ENCODE results near the gene PANK1.

Gene PANK1

DNA sequence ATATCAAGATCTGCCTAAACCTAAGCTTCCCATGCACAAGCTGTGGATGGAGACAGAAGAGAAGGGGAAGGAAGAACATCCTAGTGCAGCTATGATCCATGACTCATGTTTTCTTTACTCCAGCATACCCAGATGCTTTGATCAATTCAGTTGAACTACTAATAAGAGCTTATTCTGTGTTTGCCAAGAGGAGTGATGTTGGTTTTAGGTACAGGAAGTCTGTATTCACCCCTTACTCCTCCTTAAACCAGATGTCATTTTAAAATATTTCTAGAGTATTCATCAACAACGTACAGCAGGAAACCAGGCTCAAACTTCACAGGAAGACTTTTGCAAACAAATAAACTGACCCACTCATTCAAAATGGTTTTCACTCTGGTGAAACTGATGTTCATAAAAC, 29.2 kb downstream of the PANK1 start:
- DNase-seq: no peak

GRCh38 chr10:89615112-89615511, 29.9 kb downstream of the PANK1 start:
- no peak for DNase-seq

GRCh38 chr10:89613582-89613981, 31.5 kb downstream of the PANK1 start:
- DNase-seq: no peak

DNA sequence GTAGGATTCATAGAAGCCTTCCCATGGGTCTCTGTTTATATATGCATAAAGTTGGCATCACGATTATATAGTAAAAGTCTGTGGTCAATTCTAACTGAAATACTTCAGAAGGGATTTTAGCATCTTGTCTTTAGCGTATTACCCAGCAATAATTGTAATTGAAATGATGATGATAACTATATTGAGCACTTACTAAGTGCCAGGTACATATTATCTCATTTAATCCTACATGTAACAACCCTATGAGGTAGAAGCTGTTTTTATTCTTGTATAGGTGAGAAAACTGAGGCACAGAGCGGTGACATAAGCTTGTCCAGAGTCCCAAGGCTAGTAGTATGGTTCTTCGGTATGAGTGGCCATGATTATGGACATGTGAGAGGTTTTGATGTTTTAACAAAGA, 33.8 kb downstream of the PANK1 start:
- DNase-seq: no peak

- no peak for DNase-seq
Measured at GRCh38 chr10:89609833-89610346, 35.2 kb downstream of the PANK1 start.

DNA sequence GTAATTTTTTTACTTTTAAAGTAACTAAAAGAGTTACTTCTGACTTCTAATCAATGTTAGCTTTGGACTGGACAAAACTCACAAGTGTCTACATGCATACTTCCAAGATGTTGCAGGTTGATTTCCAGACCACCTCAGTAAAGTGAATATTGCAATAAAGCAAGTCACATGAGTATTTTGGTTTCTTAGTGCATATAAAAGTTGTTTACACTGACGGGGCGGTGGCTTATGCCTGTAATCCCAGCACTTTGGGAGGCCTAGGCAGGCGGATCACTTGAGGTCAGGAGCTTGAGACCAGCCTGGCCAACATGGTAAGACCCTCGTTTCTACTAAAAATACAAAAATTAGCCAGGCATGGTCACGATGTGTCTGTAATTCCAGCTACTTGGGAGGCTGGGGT, 40.8 kb downstream of the PANK1 start:
- no peak for DNase-seq

- no peak for DNase-seq
Measured at GRCh38 chr10:89602919-89603318, 42.1 kb downstream of the PANK1 start.

DNA sequence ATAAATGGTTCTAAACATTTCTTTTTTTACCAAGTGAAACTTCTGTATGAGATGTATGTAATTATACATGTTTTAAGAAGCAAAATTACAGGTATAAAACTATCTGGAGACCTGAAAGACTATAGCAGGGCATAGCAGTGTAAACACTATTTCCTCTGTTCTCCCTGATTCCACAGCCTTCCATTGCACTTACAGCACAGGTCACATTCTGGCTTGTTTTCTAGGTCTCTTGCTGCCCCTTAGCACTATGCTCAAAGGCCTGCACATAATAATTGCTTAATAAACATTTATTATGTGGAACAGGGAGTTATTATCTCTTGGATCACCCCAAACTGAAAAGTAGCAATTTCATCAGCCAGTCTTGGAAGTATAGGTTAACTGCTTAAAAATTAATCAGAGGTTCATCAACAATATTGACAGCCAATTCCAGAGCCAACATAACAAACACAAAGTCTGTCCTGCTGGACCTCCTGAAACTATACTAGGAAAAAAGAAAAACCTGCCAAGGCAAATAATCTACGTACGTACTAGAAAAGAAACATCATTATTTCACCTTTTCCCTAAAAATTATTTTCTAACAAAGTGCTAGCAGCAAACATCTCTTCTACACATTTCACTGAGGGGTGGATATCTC, 43.2 kb downstream of the PANK1 start:
- DNase-seq: no peak

DNA sequence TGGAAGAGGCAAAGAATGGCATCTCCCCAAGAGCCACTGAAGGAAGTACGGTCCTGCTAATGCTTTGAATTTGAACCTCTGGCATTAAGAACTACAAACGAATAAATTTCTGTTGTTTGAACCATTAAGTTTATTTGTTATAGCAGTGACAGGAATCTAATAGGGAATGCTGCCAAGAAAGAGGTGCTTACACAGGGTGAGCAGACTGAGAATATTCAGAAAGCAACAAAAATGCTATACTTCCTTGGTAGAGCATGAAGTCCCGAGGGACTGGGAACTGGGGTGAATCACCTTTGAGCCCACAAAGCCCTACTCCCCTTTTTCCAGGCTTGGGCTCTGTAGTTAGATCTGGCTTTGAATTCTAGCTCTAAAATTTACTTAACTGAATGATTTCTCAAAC, 45.0 kb downstream of the PANK1 start:
- no peak for DNase-seq

GRCh38 chr10:89593043-89593442, 52.0 kb downstream of the PANK1 start:
- DNase-seq: no peak

DNA sequence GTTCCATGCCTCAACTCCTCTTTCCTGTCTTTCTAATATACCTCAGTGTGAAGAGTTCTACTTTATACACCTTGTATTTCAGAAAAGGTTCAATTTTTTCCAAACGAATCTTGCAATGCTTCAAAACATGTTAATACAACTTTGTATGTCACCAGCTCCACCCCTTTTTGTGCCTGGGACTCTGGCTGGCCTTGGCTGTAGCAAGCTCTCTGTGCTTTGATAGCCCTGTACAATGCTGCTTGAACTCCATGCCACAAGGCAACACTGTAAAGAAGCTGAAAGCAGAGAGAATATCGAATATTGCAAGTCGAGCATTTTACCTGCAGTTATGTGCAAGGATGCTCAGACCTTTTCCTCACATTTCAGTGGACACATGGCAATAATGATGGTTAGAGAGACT, 52.5 kb downstream of the PANK1 start:
- DNase-seq: no peak

DNA sequence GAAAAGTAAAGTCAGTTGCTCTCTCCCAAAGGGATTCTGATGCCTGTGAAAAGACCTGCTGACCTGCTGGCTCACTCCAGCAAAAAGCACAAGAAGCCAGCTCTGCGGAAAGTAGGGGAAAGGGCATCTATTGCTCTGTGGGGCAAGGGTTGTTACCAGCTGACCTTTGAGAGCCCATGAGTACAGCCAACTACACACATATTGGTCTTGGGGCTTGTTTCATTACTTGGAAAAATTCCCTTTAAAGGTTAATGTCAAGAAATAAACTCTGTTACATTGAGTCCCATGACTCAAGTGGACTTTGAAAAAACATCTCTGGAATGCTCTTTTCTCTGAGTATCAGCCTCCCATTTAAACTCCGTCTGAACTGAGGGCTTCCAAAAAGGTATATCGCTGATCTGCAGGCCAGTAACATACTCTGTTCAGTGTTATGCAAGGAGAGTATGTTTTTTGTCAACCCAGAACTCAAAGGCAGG, 53.2 kb downstream of the PANK1 start:
- DNase-seq: no peak

DNA sequence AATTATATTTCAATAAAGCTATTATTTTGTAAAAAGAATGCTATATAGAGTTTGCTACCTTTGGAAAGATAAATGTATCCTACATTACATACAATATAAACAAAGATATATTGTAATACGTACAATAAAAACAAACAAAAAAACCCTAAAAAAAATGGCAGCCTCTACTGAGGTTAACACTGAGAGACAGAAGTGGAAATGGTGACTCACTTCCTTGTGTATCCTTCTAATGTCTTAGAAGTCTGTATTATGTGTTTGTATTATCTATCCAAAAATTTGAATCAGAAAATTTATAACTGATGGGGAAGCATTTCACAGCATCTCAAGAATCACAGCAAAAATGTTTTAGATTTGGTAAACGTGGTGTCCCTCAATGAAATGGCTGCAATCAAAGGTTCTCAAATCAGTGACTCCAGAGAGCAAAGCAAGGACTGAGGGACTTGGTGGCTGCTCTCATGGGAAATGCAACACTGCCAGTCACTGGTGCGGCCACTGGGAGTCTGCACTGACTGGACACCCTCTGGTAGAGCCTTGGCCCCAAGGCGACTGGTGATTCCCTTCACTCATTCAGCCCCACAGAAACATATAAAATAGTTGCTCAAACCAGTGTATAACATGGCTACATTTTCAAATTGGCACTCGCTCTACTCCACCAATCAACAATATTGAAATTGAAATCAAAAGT, 53.8 kb downstream of the PANK1 start:
- no peak for DNase-seq

- DNase-seq: no peak
Measured at GRCh38 chr10:89590326-89590725, 54.7 kb downstream of the PANK1 start.

DNA sequence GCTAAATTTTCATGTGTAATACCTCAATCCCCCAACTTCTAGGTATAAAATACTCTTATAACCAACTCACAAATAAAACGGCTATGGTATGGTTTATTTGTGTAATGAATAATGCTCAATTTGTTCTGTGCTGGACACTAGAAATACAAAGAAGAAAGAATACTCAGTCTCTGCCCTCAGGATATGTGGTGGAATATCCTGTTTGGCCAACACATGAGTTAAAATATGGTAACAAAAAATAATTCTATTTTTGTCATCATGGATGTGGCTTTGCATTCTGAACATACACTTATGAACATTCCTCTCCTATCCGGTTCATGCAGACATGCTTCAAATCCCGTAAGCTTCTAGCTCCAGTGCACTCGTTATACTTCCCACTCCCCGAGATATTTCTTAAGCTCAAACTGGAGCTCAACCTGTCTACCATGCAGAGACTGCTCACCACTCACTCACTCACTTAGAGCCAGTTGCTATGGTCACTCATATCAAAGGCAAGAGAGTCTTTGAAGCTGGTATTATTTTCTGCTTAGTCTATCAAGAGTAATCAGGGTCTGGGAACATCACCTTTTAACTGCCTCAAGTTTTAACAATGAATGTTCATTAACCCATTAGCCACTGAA, 55.8 kb downstream of the PANK1 start:
- no peak for DNase-seq

- no peak for DNase-seq
Measured at GRCh38 chr10:89588671-89589070, 56.4 kb downstream of the PANK1 start.

- DNase-seq: no peak
Measured at GRCh38 chr10:89582022-89582421, 63.0 kb downstream of the PANK1 start.

- DNase-seq: no peak
Measured at GRCh38 chr10:89580243-89580642, 64.8 kb downstream of the PANK1 start.

- no peak for DNase-seq
Measured at GRCh38 chr10:89576696-89577095, 68.3 kb downstream of the PANK1 start.

DNA sequence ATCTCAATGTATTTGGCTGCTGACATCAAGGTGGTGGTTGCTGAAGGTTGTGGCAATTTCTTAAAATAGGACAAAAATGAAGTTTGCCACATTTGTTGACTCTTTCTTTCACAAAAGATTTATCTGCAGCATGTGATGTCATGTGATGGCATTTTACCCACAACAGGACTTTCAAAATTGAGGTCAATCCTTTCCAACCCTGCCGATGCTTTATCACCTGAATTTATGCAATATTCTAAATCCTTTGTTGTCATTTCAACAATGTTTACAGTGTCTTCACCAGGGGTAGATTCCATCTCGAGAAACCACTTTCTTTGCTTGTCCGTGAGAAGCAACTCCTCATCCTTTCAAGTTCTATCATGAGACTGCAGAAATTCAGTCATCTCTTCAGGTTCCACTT, 69.0 kb downstream of the PANK1 start:
- no peak for DNase-seq

- no peak for DNase-seq
Measured at GRCh38 chr10:89575031-89575430, 70.0 kb downstream of the PANK1 start.

GRCh38 chr10:89574368-89574767, 70.7 kb downstream of the PANK1 start:
- no peak for DNase-seq

- no peak for DNase-seq
Measured at GRCh38 chr10:89567576-89568245, 77.3 kb downstream of the PANK1 start.

- DNase-seq: no peak
Measured at GRCh38 chr10:89566992-89567391, 78.0 kb downstream of the PANK1 start.

All from activated CD4-positive, CD25-positive, alpha-beta regulatory T cell treated with anti-CD3 and anti-CD28 coated beads, Interleukin-2, amount 50 U/mL, for 72 hours (primary cell).